ENCODE measurements around the gene TFB1M.

Gene TFB1M

GRCh38 chr6:155224618-155225017 is 89.7 kb downstream of the TFB1M start:
- Histone ChIP-seq H3K27ac (no peak overlapping the region), H3K27me3 (ENCODE audit: insufficient read depth, low read depth) (no peaks in the 10 kb centered on the region), H3K4me1 (ENCODE audit: low read depth, poor library complexity, severe bottlenecking) (no peaks in the 10 kb centered on the region), H3K36me3 (ENCODE audit: insufficient read depth) (no peaks in the 10 kb centered on the region), H3K4me3 (IDR thresholded peaks at IDR 0.05; ENCODE audit: insufficient read depth, low read depth, low read length) (no peak overlapping the region), H3K79me2 (ENCODE audit: insufficient read depth, low read depth) (no peaks in the 10 kb centered on the region), H2AFZ (ENCODE audit: low read depth) (no peak overlapping the region), H4K20me1 (ENCODE audit: insufficient read depth) (no peaks in the 10 kb centered on the region), H3K9ac (no peak overlapping the region), H3K4me2 (no peak overlapping the region)
- no peak for TF ChIP-seq CTCF (conservative IDR thresholded peaks at IDR 0.05; ENCODE audit: low read depth, low read length)

DNA sequence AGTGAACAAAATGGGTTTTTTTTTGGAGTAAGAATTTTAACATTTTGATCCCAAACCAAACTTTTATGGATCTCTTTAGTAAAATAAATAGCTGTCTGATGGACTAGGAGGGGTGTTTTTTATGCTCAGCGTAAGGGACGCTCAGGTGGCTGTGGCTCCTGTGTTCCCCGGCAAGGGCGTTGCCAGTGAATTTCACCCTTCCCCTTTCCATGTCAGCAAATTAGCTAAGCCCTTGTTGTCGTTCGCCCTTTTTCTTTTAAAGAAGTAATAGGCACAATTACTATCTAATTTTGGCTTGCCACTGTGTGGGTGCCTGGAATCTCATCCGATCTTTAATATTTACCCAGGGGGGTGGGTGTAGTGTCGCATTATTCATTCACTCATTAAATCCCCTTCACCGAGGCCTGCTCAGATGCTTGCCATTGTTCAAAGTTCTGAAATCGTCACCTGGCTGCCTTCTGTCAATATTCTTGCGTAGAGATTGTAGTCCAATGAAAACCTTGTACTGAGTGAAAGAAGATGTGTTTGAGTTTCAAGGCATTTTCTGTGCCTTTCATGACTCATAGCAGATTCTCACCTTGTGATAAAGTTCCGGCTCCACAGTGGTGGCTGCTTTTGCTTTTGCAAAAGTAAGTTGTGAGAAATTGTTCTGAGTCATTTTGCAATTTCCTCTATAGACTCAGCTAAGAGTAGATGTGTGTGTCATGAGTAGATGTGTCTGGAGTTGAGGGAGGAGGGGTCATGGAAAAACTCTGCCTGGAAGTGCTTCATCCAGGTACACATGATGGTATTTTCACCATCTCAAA is 90.4 kb downstream of the TFB1M start:
- Histone ChIP-seq H3K27me3 (ENCODE audit: insufficient read depth, low read depth) (no peaks in the 10 kb centered on the region), H3K4me1 (ENCODE audit: low read depth, poor library complexity, severe bottlenecking) (no peaks in the 10 kb centered on the region), H3K4me2 (no peak overlapping the region), H4K20me1 (ENCODE audit: insufficient read depth) (no peaks in the 10 kb centered on the region), H3K79me2 (ENCODE audit: insufficient read depth, low read depth) (no peaks in the 10 kb centered on the region), H3K36me3 (ENCODE audit: insufficient read depth) (no peaks in the 10 kb centered on the region), H3K4me3 (IDR thresholded peaks at IDR 0.05; ENCODE audit: insufficient read depth, low read depth, low read length) (no peak overlapping the region), H2AFZ (ENCODE audit: low read depth) (no peak overlapping the region), H3K9ac (no peak overlapping the region), H3K27ac (no peak overlapping the region)
- no peak for TF ChIP-seq CTCF (conservative IDR thresholded peaks at IDR 0.05; ENCODE audit: low read depth, low read length)

- H3K4me1 ChIP-seq (ENCODE audit: low read depth, poor library complexity, severe bottlenecking): no peaks in the 10 kb centered on the region
- no peak for TF ChIP-seq CTCF (conservative IDR thresholded peaks at IDR 0.05; ENCODE audit: low read depth, low read length)
These were observed 91.8 kb downstream of the TFB1M start for GRCh38 chr6:155222506-155222905.

DNA sequence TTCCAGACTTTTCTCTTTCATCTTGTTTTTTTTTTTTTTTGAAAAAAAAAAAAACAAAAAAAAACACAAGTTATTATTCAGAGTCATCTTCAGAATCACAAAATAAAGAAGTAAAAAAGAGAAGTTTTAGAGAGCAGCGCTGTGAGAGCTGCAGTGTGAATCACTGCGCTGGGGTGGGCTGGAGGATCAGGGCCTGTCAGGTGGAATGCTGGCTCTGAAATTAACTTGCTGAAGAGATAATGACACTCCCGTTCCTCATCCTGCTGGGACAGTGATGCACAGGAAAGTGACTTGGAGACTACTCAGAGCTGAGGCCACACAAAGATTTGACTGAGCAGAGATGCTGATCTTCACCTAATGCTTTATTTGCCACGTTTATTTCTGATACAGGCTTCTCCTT is 93.2 kb downstream of the TFB1M start:
- TF ChIP-seq CTCF (conservative IDR thresholded peaks at IDR 0.05; ENCODE audit: low read depth, low read length): no peak
- Histone ChIP-seq H3K4me2 (no peak overlapping the region), H3K36me3 (ENCODE audit: insufficient read depth) (no peaks in the 10 kb centered on the region), H2AFZ (ENCODE audit: low read depth) (no peak overlapping the region), H4K20me1 (ENCODE audit: insufficient read depth) (no peaks in the 10 kb centered on the region), H3K9ac (no peak overlapping the region), H3K79me2 (ENCODE audit: insufficient read depth, low read depth) (no peaks in the 10 kb centered on the region), H3K4me3 (IDR thresholded peaks at IDR 0.05; ENCODE audit: insufficient read depth, low read depth, low read length) (no peak overlapping the region), H3K27ac (no peak overlapping the region), H3K27me3 (ENCODE audit: insufficient read depth, low read depth) (no peaks in the 10 kb centered on the region), H3K4me1 (ENCODE audit: low read depth, poor library complexity, severe bottlenecking) (no peaks in the 10 kb centered on the region)

More at GRCh38 chr6:155222506-155222905, 91.8 kb downstream of the TFB1M start:
- H3K36me3 ChIP-seq (ENCODE audit: insufficient read depth): no peaks in the 10 kb centered on the region
- no peaks in the 10 kb centered on the region for H3K27me3 ChIP-seq (ENCODE audit: insufficient read depth, low read depth)
- H3K9ac ChIP-seq: no peak overlapping the region
- no peaks in the 10 kb centered on the region for H4K20me1 ChIP-seq (ENCODE audit: insufficient read depth)
- no peak overlapping the region for H2AFZ ChIP-seq (ENCODE audit: low read depth)
- H3K4me3 ChIP-seq (IDR thresholded peaks at IDR 0.05; ENCODE audit: insufficient read depth, low read depth, low read length): no peak overlapping the region
- H3K4me2 ChIP-seq: no peak overlapping the region
- H3K79me2 ChIP-seq (ENCODE audit: insufficient read depth, low read depth): no peaks in the 10 kb centered on the region
- no peak overlapping the region for H3K27ac ChIP-seq
